K562 (cell line): ENCODE data around the gene XPR1. TPM values are rescaled to one million over a fixed set of nuclear protein-coding genes. Genes with fewer than 3 reads are reported as not detected.

Source experiments
- CBX2 ChIP-seq: fragments of 200-600 bp; sonication (generic); IDR thresholded peaks from one replicate; pipeline ENCODE4 v1.6.1; 2012; ENCODE audit warnings: mild to moderate bottlenecking, low read length, inconsistent platforms; ENCODE audit not compliant: insufficient read depth, poor library complexity, severe bottlenecking
- E2F3 ChIP-seq: fragments of 250-450 bp; sonication (Bioruptor Pico); IDR thresholded peaks from 2 replicates; pipeline ENCODE4 v1.4.0; 2020; ENCODE audit warnings: mild to moderate bottlenecking
- ELF2 ChIP-seq: fragments of 250-450 bp; sonication (Bioruptor Pico); IDR thresholded peaks from 2 replicates; pipeline ENCODE4 v1.5.0; 2021; ENCODE audit warnings: mild to moderate bottlenecking
- GABPB1 ChIP-seq: sonication (generic); formaldehyde crosslinking; IDR thresholded peaks from 2 replicates; pipeline ENCODE4 v1.8.0; 2022; ENCODE audit warnings: mild to moderate bottlenecking, missing genetic modification reagents
- HOMEZ ChIP-seq: fragments of 250-450 bp; sonication (Bioruptor Pico); IDR thresholded peaks from 2 replicates; pipeline ENCODE4 v1.4.0; 2020; ENCODE audit warnings: mild to moderate bottlenecking, moderate library complexity
- IRF9 ChIP-seq: fragments of 450-650 bp; IDR thresholded peaks from 2 replicates; pipeline ENCODE4 v1.6.1; 2016; ENCODE audit warnings: missing biosample characterization, missing genetic modification characterization
- MBD1 ChIP-seq: fragments of 250-450 bp; sonication (Bioruptor Pico); IDR thresholded peaks from 2 replicates; pipeline ENCODE4 v1.8.0; 2022; ENCODE audit warnings: inconsistent platforms
- MCM2 ChIP-seq: fragments of 450-650 bp; IDR thresholded peaks from 2 replicates; pipeline ENCODE4 v1.6.1; 2017; ENCODE audit warnings: low read depth, mild to moderate bottlenecking
- MCM3 ChIP-seq: fragments of 450-650 bp; IDR thresholded peaks from 2 replicates; pipeline ENCODE4 v1.6.1; 2016
- NCOA4 ChIP-seq: fragments of 450-650 bp; IDR thresholded peaks from 2 replicates; pipeline ENCODE4 v1.6.1; 2018; ENCODE audit warnings: mild to moderate bottlenecking; ENCODE audit not compliant: partially characterized antibody
- NCOA6 ChIP-seq: fragments of 450-650 bp; IDR thresholded peaks from 2 replicates; pipeline ENCODE4 v1.6.1; 2017; ENCODE audit warnings: mild to moderate bottlenecking
- NEUROD1 ChIP-seq: fragments of 150-350 bp; IDR thresholded peaks from 2 replicates; pipeline ENCODE4 v1.6.1; 2014; ENCODE audit warnings: borderline replicate concordance, low read length, low read depth; ENCODE audit not compliant: partially characterized antibody
- NFE2L1 ChIP-seq: fragments of 450-650 bp; IDR thresholded peaks from 2 replicates; pipeline ENCODE4 v1.6.1; 2016; ENCODE audit warnings: missing genetic modification characterization, low read depth, mild to moderate bottlenecking, missing compliant biosample characterization, moderate library complexity, borderline replicate concordance
- OTX1 ChIP-seq: fragments of 450-650 bp; formaldehyde crosslinking; IDR thresholded peaks from 2 replicates; pipeline ENCODE4 v1.4.0; 2022; ENCODE audit warnings: mild to moderate bottlenecking
- SAFB2 ChIP-seq: fragments of 200-400 bp; formaldehyde crosslinking; IDR thresholded peaks from 2 replicates; pipeline ENCODE4 v1.6.1; 2018; ENCODE audit warnings: borderline replicate concordance, low read length, low read depth, moderate library complexity; ENCODE audit not compliant: severe bottlenecking
- TCF3 ChIP-seq: sonication (generic); formaldehyde crosslinking; IDR thresholded peaks from 2 replicates; pipeline ENCODE4 v1.4.0; 2020; ENCODE audit warnings: mild to moderate bottlenecking, missing genetic modification reagents
- YY1 ChIP-seq, 3 experiments: IDR thresholded peaks; 2 replicates each; pipeline ENCODE4 v1.6.1; 2011; ENCODE audit warnings: low read length in 2 of 3, mild to moderate bottlenecking in 2 of 3, moderate library complexity in 2 of 3, borderline replicate concordance in 1 of 3, control low read depth in 1 of 3, low read depth in 1 of 3; ENCODE audit not compliant: insufficient read depth in 3 of 3, insufficient replicate concordance in 2 of 3, control insufficient read depth in 1 of 3, insufficient read length in 1 of 3; ENCODE audit errors: extremely low read depth in 1 of 3
- ZC3H4 ChIP-seq: sonication (generic); formaldehyde crosslinking; IDR thresholded peaks from 2 replicates; pipeline ENCODE4 v1.9.0; 2021; ENCODE audit warnings: missing genetic modification reagents, borderline replicate concordance
- ZFX ChIP-seq: sonication (generic); formaldehyde crosslinking; IDR thresholded peaks from 2 replicates; pipeline ENCODE4 v1.8.0; 2022; ENCODE audit warnings: mild to moderate bottlenecking, missing genetic modification reagents, moderate library complexity
- ZNF124 ChIP-seq: sonication (generic); formaldehyde crosslinking; IDR thresholded peaks from 2 replicates; pipeline ENCODE4 v1.8.1; 2022; ENCODE audit warnings: missing genetic modification reagents
- ZNF143 ChIP-seq: sonication (generic); formaldehyde crosslinking; IDR thresholded peaks from 2 replicates; pipeline ENCODE4 v1.9.0; 2022; ENCODE audit warnings: mild to moderate bottlenecking, missing genetic modification reagents
- ZNF311 ChIP-seq: fragments of 250-450 bp; sonication (Bioruptor Pico); IDR thresholded peaks from 2 replicates; pipeline ENCODE4 v1.4.0; 2020; ENCODE audit warnings: mild to moderate bottlenecking, moderate library complexity
- ZNF444 ChIP-seq: fragments of 250-450 bp; sonication (Bioruptor Pico); IDR thresholded peaks from 2 replicates; pipeline ENCODE4 v1.4.0; 2020; ENCODE audit warnings: mild to moderate bottlenecking, moderate library complexity
- ZNF695 ChIP-seq: fragments of 450-650 bp; formaldehyde crosslinking; IDR thresholded peaks from 2 replicates; pipeline ENCODE4 v1.4.0; 2020; ENCODE audit warnings: mild to moderate bottlenecking, moderate library complexity
- polyA plus RNA-seq, 8 experiments: library from polyadenylated mRNA; depleted of rRNA in 4 of 8; stranded (reverse) in 5 of 8; unstranded in 3 of 8; fragments of >200 nt; fragmentation: Nextera tagmentation in 2 of 8; fragmentation: Illumina TruSeq in 1 of 8; extraction: Ambion mirVana in 2 of 8; extraction: Trizol in 1 of 8; gene quantifications; 2 replicates each; pipeline versions ENCODE4 v1.2.1 to v1.2.3, GENCODE V29; 2011 to 2014; ENCODE audit warnings: inconsistent platforms in 1 of 8, missing spikeins in 1 of 8
- total RNA-seq, 7 experiments: library from RNA; depleted of rRNA in 6 of 7; stranded (reverse); fragments of >200 nt in 6 of 7; fragmentation: Illumina TruSeq in 2 of 7; extraction: Trizol in 2 of 7; gene quantifications; 2 replicates each; pipeline versions ENCODE4 v1.2.1 to v1.2.3, GENCODE V29; 2011 to 2021; ENCODE audit warnings: low replicate concordance in 1 of 7

XPR1 gene
- total and polyA plus RNA-seq, 9 of the 15 experiments (the other 6 are each of a cell fraction or from before 2014, with no cell fraction given), result 3.0 to 66.2 (median 38.6) TPM

GRCh38 chr1:180854456-180854855, 222.6 kb downstream of the XPR1 start (continued):
- TF ChIP-seq MBD1 (CRISPR knock-in tag) (no peak), HOMEZ (CRISPR knock-in tag) (no peak), ZC3H4 (CRISPR knock-in tag) (no peak), YY1 (IDR thresholded peaks at IDR 0.05; ENCODE audit: borderline replicate concordance in 1 of 3, control insufficient read depth in 1 of 3, extremely low read depth in 1 of 3, insufficient read depth in 3 of 3, insufficient read length in 1 of 3, insufficient replicate concordance in 2 of 3, low read depth in 1 of 3, low read length in 2 of 3) (no peak), ZNF695 (CRISPR knock-in tag) (no peak), OTX1 (CRISPR knock-in tag) (no peak), ZNF143 (CRISPR knock-in tag) (no peak), ZNF124 (no peak), E2F3 (CRISPR knock-in tag) (no peak), ZNF444 (CRISPR knock-in tag) (no peak), NFE2L1 (no peak), MCM3 (no peak), TCF3 (peak; percentile 73), ELF2 (CRISPR knock-in tag) (no peak), ZNF311 (CRISPR knock-in tag) (no peak), IRF9 (tag) (no peak), MCM2 (no peak), NCOA4 (no peak), NCOA6 (no peak), NEUROD1 (no peak), GABPB1 (CRISPR knock-in tag) (no peak), ZFX (CRISPR knock-in tag) (0 out of 2 replicates have a peak, but pooled peaks have one; percentile 9), SAFB2 (no peak), CBX2 (no peak)
